HPDE6-E6E7 (cell line): ENCODE results near the gene LGALS3.

Source experiments
- DNase-seq: peaks from one replicate; pipeline ENCODE4 v3.0.0; 2011; ENCODE audit warnings: missing footprints; ENCODE audit errors: extremely low spot score

Gene LGALS3

DNA sequence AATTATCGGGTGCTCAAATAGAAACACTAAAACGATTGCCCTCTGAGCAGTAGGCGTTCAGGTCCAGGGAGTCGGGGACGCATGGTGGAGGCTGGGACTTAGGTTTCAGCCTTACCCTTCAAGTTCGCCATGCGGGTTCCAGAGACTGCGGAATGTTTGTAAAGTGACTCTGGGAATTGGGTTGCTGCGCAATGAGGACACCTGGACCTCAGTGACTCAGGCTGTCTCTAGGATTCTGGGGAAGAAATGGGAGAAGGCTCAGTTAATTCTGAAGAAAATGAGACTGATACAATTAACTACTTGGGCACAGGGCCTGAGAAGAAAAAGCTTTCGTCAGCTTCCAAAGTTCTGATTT, 1.1 kb downstream of the LGALS3 start:
- peak; percentile 47 for DNase-seq

DNA sequence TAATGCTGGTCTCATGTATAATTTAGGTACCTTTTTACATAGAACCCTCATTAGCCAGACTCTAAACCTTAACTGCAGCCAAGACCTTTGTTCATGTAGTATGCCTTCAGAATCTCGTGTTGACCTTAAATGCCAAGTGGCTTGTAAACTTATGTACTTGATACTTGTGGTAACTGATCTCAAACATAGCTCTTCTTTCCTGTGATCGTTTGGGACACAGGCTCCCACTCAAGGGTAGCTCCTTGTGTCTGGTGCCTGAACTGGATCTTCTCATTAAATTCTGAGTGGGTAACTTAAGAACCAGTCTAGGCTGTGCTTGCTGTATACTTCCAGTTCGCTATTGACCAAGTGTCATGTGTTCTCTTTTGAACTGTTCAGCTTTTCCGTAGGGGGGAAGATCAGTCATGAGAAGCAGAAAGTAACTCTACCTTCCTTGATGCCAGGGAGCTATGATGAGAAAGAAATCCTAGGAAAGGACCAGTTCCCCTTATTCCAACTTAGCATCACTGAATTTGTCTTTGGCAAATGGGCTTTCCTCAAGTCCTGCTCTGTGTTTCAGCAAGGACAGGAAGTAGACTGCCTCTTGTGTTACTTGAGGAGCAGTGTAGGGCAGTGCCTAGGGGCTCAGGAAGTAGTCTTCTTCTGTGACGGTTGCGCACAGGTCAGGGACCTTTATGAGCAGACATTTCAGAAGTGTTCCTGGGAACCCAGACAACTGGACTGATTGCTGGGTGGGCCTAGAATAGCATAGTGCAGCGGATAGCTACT, 2.5 kb downstream of the LGALS3 start:
- no peak for DNase-seq

DNA sequence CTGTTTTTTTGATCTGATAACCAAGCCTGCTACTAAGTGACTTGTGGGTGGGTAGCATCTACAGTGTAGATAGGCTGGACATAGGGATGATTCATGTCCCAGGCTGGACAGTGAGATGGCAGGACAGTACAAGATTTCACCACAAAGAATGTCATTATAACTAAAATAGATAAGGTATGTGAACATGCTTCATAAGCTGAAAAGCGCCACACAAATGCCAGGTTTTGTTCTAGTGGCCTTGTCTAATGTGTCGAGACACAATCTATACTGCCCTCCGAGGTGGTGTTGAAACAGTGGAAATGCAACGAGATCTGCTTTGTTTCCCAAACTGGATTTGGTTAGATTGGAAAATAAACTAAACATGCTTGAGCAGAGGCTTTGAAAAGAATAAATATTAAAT, 4.4 kb downstream of the LGALS3 start:
- no peak for DNase-seq

DNA sequence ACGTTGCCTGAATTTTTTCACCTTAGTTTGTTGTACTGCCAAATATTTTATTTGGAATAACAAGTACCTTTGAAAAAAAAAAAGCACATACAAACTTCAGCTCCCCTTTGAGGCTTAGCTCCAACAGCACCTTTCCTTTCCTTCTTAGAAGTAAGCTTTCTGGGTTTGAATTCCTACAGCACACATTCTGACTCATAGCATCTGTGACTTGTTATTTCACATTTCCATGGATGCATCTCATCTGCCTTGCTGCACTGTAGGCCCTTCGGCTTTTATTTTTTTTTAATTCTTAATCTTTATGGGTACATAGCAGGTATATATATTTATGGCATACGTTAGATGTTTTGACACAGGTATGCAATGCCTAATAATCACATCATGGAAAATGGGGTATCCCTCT, 7.2 kb downstream of the LGALS3 start:
- no peak for DNase-seq

DNA sequence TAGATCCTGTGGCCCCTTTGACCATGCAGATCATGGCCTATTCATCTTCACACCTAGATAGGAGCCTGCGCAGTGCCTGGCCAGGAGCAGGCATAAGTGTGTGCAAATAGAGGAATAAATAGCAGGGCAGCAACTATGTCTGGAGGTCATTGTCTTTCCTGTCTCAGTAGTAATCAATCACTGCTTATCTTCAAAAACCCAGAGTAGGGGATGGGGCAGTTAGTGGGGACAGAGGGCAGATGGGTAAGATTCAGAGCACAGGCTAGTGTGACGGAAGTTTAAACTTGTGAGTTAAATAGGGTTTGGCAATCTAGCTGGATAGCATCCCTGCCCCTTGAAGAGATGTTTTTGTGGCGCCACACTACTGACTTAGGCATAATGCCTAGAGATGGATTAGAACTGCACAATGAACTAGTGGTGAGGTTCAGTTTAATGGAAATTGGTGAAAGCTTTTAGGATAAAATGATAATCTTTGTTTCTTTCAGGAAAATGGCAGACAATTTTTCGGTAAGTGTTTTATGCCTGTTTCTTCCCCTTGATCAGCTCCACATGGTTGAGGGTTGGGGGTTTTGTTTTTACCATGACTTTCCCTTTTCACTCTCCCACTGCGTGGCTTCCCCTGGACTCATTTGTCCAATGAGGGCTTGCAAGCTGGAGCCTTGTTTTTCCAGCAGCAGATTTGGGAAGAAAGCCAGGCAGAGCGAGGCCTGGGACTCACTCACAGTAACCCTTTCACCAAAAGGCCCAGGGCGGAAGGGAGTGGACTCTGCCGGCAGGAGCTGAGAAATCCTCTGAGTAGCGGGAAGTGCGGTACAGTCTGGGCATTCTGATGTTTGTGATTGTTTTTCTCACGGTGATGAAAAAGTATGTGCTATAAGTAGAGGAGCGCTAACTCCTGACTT, 8.1 kb downstream of the LGALS3 start:
- DNase-seq = no peak

DNA sequence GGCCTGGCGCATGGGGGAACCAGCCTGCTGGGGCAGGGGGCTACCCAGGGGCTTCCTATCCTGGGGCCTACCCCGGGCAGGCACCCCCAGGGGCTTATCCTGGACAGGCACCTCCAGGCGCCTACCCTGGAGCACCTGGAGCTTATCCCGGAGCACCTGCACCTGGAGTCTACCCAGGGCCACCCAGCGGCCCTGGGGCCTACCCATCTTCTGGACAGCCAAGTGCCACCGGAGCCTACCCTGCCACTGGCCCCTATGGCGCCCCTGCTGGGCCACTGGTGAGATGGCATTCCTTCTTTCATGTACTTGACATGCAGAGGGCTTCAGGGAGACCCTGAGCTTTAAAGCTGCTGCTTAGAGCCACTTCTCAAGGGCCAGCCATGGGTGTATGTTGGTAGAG, 9.0 kb downstream of the LGALS3 start:
- DNase-seq = no peak

DNA sequence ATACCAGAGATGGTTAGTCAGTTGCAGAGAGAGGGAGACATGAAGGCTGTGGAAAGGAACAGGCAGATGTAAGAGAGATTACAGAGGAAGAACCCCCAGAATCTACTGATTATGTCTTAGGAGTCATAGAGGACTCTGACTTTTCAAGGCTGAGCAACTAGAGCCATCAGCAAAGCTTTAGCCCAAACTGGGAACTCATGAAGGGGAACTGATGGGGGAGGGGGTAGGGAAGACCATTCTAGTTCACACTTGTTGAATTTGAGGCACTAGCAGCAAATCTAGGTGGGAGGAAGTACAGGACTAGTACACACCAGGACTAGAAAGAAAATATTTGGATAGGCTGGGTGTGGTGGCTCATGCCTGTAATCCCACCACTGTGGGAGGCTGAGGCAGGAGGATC, 10.1 kb downstream of the LGALS3 start:
- no peak for DNase-seq

DNA sequence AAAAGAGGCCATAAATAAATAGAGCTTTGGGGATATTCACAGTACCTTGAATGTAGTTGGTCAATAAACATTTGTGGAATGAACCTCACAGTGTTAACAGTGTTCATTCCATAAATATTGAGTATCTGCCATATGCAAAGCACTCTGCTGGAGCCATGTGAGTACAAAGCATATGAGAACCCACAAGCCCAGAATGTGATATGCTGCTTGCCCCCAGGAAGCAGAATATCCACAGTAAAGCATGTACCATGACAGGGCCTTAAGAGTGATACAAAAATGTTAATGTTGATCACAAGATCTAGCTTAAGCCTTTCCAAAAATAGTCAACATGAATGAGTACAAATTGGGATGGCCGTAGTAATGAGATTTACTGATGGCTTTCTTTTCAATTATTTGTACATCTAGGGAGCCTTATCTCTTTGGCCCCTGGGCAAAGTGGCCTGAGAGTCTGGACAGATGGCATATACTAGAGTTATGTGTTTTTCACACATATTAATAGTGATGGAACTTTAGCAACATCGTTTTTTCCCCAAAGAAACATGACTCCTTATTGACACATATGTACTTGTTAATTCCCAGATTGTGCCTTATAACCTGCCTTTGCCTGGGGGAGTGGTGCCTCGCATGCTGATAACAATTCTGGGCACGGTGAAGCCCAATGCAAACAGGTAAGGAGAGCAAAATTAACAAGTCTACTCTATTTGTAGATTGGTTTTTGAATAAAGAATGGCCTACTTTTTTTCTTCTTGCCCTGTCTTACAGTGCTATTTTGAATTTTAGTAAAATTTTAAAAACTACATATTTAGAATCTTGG, 10.9 kb downstream of the LGALS3 start:
- no peak for DNase-seq

DNA sequence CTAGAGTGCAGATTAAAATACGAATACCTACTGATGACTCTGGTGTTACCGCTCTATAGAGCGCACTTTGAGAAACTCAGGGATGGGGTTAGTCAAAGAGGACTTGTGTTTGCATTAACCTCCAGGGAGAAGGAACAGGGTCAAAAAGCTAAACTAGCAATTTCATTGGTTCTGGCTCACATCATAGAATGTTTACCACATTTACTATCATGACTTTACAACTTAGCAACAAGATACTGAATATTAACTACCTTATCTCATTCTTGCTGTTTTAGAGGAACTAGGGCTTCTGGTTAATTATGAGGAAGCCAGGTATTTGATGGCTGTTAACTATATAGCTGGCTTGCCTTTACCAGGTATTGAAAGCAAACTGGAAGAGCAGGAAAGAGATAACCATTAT, 12.8 kb downstream of the LGALS3 start:
- no peak for DNase-seq

DNA sequence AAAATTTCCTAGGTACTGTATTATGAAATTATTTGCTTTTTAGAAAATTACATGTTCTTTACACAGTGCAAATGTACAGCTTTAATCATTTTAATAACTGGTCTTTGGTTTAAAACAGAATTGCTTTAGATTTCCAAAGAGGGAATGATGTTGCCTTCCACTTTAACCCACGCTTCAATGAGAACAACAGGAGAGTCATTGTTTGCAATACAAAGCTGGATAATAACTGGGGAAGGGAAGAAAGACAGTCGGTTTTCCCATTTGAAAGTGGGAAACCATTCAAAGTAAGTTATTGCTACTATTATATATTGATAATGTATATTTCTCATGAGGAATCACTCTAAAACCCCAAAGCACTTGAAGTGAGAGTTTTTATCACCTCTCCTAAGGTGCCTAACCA, 13.4 kb downstream of the LGALS3 start:
- no peak for DNase-seq

DNA sequence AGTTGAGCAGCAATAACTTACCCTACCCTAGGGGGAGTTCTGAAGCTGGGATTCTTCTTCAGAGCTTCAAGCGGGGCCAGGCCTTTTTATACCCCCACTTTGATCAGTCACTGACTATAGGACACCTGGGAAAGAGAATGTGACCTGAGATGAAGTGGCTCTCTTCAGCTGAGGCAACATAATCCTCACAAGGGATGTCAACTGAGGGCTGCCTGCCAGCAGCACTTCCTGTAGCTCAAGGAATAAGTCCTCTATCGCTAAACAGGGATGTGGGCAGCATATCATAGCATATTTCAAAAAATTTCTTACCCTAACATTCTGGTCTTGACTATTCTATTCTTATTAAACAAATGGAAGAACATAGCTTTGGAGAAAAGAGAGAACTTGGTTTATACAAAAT, 17.4 kb downstream of the LGALS3 start:
- DNase-seq = no peak

DNA sequence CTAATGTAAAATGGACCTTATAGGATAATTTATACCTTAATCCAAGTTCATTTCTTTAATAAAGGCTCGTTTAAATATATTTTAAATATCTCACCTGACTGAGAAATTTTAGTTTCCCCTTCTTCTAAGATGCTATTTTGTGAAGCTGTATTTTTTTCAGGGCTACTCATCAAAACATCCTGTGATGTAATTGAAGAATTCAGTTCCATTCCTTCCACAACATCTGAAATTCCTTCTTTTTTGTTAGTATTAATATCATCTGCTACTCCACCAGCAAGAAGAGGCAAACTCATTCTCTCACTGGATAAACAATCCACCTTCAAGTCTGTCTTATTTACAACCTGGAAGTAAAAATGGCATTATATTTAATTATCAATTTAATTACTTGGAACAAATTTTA, 22.5 kb downstream of the LGALS3 start:
- no peak for DNase-seq

DNA sequence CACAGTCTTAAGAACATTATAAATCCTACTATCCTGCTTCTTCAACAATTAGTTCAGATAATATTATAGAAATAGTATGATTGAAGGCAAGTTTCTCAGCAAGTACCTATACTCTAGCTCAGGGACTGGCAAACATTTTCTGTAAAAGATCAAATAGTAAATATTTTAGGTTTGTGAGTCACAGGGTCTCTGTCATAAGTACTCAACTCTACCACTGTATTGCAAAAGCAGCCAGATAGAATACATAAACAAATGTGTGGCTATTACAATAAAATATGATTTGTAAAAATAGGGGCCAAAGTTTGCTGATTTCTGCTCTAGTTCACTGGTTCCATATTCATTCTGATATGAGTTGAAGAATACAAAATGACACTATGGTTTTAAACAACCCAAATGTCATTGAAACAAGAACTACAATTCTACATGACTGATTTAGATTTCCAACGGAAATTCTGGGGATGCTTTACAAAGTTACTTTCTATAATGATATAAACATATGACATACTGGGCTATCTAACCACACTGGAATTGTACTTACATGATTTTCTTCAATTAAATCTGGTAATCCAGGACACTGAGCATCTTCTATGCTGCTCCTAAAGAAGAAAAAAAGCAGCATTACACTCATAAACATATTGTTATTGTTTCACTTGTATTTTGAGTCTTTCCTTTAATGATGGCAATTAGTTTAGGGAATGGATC, 23.2 kb downstream of the LGALS3 start:
- no peak for DNase-seq

DNA sequence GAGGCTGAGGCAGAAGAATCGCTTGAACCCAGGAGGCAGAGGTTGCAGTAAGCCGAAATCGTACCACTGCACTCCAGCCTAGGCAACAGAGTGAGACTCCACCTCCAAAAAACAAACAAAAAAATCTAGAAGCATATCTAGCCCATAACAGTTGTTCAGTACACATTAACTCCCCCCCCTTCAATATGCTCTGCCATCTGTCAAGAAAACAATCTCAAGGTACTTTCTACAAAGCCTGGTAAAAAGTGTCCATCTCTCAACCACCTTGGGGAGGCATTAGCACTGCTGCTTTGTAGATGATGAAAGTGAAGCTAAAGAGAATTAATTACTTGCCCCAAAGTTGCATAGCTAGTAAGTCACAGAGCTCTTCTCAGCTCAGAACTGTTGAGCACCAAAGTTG, 24.9 kb downstream of the LGALS3 start:
- no peak for DNase-seq

DNA sequence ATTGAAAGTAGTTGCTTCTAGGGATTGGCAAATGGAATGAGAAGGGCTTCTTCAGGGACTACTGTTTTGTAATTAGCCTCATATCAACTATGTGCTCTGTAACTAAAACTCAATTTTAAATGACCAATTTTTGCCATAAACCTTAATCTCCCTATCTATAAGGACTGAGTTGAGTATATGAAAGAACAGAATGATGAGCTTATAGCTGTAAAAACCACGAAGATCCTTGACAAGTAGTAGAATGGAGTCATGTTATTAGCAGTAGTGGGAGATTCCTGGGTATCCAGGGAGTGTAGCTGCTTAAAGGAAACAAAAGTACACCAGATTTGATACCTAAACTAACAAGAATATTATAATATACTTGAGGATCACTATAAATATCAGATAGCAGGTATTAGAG, 28.0 kb downstream of the LGALS3 start:
- no peak for DNase-seq

DNA sequence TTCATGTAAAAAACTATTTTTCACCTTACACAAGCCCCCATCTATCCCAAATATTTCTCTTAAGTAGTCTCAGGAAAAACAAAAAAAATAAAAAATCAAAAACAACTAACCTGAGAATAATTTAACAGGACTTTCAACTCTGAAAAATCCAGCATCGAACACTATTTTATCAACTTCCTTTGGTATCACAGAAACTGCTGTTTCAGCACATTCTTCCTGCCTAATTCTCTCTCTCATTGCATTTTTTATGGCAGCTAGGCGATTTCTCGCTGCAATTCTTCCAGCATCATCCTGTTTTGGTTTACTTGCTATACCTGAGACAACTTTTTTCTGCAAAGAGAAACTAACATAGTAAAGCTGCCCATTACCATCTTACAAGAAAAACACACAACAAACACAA, 29.4 kb downstream of the LGALS3 start:
- DNase-seq = no peak

DNA sequence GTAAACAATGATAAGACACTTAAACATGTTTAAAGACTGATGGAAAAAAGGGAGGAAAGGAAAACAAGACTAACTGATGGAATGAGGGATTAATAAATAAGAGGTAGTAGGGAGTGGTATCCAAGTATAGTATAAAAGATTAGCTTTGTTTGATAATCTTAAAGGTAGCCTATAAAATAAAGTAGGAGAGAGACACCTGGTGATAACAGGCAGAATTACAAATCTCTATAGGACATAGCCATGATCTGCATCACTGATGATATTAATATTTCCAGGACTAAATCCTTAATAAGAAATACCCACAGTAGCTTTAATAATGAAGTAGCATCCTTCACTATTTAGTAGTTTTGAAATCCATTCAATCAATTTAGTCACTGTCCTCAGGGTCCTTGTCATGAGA, 31.9 kb downstream of the LGALS3 start:
- DNase-seq = peak; percentile 34

DNA sequence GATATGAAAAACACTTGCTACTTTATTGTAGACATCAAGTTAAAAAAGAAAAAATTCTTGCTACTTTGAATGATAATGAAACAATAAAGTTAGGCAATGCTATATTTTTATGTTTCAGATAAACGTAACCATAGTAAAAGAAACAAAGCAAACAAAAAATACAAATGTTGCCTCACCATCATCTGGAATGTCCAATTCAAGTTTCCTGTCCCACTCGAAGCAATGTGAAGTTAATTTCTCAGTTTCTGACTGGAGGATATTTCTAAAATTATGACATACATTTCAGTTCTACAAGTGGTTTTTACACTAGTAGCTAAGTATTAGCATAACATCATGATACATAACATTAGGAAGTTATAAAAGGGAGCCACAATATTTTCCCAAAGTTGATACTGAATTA, 41.5 kb downstream of the LGALS3 start:
- no peak for DNase-seq

DNA sequence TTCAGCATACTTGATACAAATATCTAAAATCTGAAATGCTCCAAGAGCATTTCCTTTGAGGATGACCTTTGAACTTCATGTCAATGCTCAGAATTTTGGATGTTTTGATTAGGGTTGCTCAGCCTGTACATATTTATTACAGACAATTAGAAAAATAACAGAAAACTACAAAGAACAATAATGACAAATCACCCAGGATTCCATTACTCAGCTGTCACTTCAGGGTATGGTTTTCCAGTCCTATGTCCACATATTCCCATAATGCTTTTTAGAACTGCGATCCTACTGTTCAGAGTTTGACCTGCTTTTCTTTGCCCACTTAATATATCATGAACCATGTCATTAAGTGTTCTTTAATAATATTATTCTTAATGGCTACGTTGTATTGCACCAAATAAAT, 51.0 kb downstream of the LGALS3 start:
- no peak for DNase-seq

DNA sequence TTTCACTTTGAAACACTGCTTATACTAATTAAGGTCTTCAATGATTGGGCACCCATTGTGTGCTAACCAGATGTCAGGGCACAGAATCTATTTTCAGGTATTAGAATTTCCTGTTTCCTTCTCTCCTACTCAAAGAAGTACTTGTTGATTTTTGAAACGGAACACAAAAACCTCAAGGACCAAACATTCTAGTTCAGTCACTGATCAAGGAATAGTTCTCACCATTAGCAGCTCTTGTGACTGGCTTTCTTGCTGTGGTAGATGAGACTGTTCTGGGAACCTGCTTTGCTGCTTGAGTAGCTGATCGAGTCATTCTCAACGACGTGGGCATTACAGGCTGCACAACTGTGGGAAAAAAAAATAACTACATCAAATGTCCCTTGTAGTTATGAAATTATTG, 51.4 kb downstream of the LGALS3 start:
- no peak for DNase-seq

DNA sequence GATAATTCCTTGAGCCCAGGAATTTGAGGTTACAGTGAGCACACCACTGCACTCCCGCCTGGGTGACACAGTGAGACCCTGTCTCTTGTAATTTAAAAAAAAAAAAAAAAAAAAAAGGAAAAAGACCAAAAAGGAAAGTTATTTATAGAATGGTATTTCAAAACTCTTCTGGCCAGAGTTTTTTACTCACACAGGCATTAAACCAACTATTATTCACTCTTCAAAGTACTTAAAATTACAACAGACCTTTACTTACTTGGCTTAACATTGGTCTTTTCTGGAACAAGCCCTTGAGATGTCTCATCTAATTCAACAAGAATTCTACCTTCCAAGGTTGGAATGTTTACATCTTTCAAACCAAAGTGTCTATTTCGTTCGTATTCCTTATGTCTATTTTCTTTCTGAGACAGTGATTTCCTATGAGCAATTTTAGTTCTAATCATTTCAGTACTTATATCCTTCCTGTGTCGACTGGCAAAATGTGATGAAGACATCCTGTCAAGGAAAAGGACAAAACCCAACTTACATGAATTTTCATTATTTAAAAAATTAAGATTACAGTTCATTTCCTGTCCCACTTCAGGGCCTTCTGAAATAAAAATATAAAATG, 59.7 kb downstream of the LGALS3 start:
- no peak for DNase-seq

DNA sequence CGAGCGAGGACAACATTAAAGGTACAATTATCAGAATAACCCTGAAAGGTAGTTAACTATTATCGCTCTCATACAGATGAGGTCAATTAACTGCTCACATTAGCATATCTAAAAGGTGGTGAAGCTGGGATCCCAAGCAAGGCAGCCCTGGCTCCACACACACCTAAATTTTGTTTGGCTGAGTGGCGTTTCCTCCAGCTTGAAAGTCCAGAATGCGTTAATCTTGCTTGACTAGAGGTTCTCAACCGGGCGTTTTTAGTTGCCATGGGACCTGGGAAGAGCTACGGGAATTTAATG, 61.8 kb downstream of the LGALS3 start:
- no peak for DNase-seq
